ENCODE measurements around the gene ACTL6B. TPM values are rescaled to one million over a fixed set of nuclear protein-coding genes. Genes with fewer than 3 reads are reported as not detected.

Gene ACTL6B
- polyA plus RNA-seq, 1 of the 3 experiments (the other 2 are of a cell fraction) = 0.67 TPM

GRCh38 chr7:100642534-100642907 lies 13.7 kb downstream of the ACTL6B start (continued):
- TF ChIP-seq JUND (IDR thresholded peaks at IDR 0.05) = no peak
- no peak for TF ChIP-seq TAF1 (IDR thresholded peaks at IDR 0.05; ENCODE audit: borderline replicate concordance, low read depth, low read length)
- no peak for TF ChIP-seq MEF2A (IDR thresholded peaks at IDR 0.05; ENCODE audit: borderline replicate concordance, low read depth)
- TF ChIP-seq RAD21 (IDR thresholded peaks at IDR 0.05; ENCODE audit: low read length) = no peak
- TF ChIP-seq NRF1 (IDR thresholded peaks at IDR 0.05; ENCODE audit: low read depth, low read length) = no peak
- TF ChIP-seq YY1 (IDR thresholded peaks at IDR 0.05; ENCODE audit: low read depth) = no peak
- no peak for TF ChIP-seq FOXM1 (IDR thresholded peaks at IDR 0.05; ENCODE audit: low read depth)

GRCh38 chr7:100641860-100642533 lies 14.3 kb downstream of the ACTL6B start:
- CTCF ChIA-PET = interaction anchor here (0.9 to 12.8 kb wide), 4 partner anchors 8 to 82 kb away, joined by 3 to 109 read pairs (median 8); partner anchors contain the start of gene ACTL6B
- WGBS (ENCODE audit: low lambda C conversion rate) = 61% methylated on average over 7 of the region's 10 CpGs

GRCh38 chr7:100641463-100641859 lies 14.8 kb downstream of the ACTL6B start, which contains the start of gene TFR2:
Gene TFR2 (minus strand): TSS chr7:100641552. CDS start chr7:100641509, 43 bp downstream.
- ChIA-PET CTCF (interaction anchor here (1.2 to 12.8 kb wide), 3 partner anchors 7 to 81 kb away, joined by 4 to 109 read pairs (median 11); partner anchors contain the start of gene ACTL6B), POLR2A (interaction anchor here (1.5 kb wide), 1 partner anchor 31 kb away, joined by 4 read pairs; the partner anchor contains the start of gene GNB2)
- Histone ChIP-seq H3K9me2 (no peaks in the 10 kb centered on the region), H3K4me2 (no peak within 1 kb of the TSS), H2AFZ (ENCODE audit: low read depth) (no peak within 1 kb of the TSS), H3K9ac (no peak within 1 kb of the TSS), H3K79me2 (ENCODE audit: insufficient read depth) (no peaks in the 10 kb centered on the region), H3K27ac (ENCODE audit: low read depth in 2 of 2, low read length in 1 of 2) (no peak within 1 kb of the TSS), H3F3A (replicated peaks; ENCODE audit: insufficient read depth) (no peaks in the 10 kb centered on the region), H3K4me3 (ENCODE audit: low read depth in 2 of 2, low read length in 1 of 2) (no peak within 1 kb of the TSS), H3K36me3 (replicated peaks in 1 of 2; ENCODE audit: control insufficient read depth in 1 of 2, insufficient read depth in 2 of 2, low read length in 1 of 2) (no peaks in the 10 kb centered on the region), H4K20me1 (ENCODE audit: insufficient read depth) (no peaks in the 10 kb centered on the region), H3K9me3 (no peaks in the 10 kb centered on the region), H3K27me3 (ENCODE audit: insufficient read depth) (peaks cover 6% of the 10 kb centered on the region; the same call in 1 of the 2 replicates), H3K4me1 (ENCODE audit: control insufficient read depth in 1 of 2, insufficient read depth in 2 of 2, low read depth in 1 of 2, low read length in 1 of 2) (peaks cover 0 to 9% of the 10 kb centered on the region in 2 experiments; a peak in 1 of 4 replicates)
- WGBS (ENCODE audit: low lambda C conversion rate) = 54% methylated on average over 10 of the region's 10 CpGs
- DNase-seq = peak; percentile 82
- TF ChIP-seq GATA2 (CRISPR knock-in tag; IDR thresholded peaks at IDR 0.05) = 0 out of 2 replicates have a peak, but pooled peaks have one; percentile 19
- no peak for TF ChIP-seq NFIC (IDR thresholded peaks at IDR 0.05; ENCODE audit: borderline replicate concordance)

More at GRCh38 chr7:100641860-100642533, 14.3 kb downstream of the ACTL6B start:
- Histone ChIP-seq H3K79me2 (ENCODE audit: insufficient read depth) (no peaks in the 10 kb centered on the region), H3F3A (replicated peaks; ENCODE audit: insufficient read depth) (no peaks in the 10 kb centered on the region), H3K4me3 (ENCODE audit: low read depth in 2 of 2, low read length in 1 of 2) (no peak overlapping the region), H3K9ac (no peak overlapping the region), H3K27me3 (ENCODE audit: insufficient read depth) (peaks cover 7% of the 10 kb centered on the region; the same call in 1 of the 2 replicates), H3K9me2 (no peaks in the 10 kb centered on the region), H3K4me2 (no peak overlapping the region), H2AFZ (ENCODE audit: low read depth) (no peak overlapping the region), H4K20me1 (ENCODE audit: insufficient read depth) (no peaks in the 10 kb centered on the region), H3K4me1 (ENCODE audit: control insufficient read depth in 1 of 2, insufficient read depth in 2 of 2, low read depth in 1 of 2, low read length in 1 of 2) (peaks cover 0 to 9% of the 10 kb centered on the region in 2 experiments; a peak in 1 of 4 replicates), H3K9me3 (no peaks in the 10 kb centered on the region), H3K27ac (ENCODE audit: low read depth in 2 of 2, low read length in 1 of 2) (no peak overlapping the region), H3K36me3 (replicated peaks in 1 of 2; ENCODE audit: control insufficient read depth in 1 of 2, insufficient read depth in 2 of 2, low read length in 1 of 2) (no peaks in the 10 kb centered on the region)
- POLR2A ChIA-PET = interaction anchor here (1.5 kb wide), 1 partner anchor 31 kb away, joined by 4 read pairs; the partner anchor contains the start of gene GNB2
- no peak for DNase-seq
- no peak for TF ChIP-seq ZBTB33 (IDR thresholded peaks at IDR 0.05; ENCODE audit: borderline replicate concordance, low read depth)
